OCI-LY7 (cell line): Measurements from ENCODE around the gene IGSF3. TPM values are rescaled to one million over a fixed set of nuclear protein-coding genes. Genes with fewer than 3 reads are reported as not detected.
"Not testable (repeated sequence)": the region's sequence is repeated elsewhere in the genome, so short reads cannot be mapped to it uniquely, and the experiment has no call there.

Experiments used
- BruUV-seq: library from RNA; stranded (reverse); fragments of 400-500 nt; replicated peaks from 2 replicates; lab custom pipeline; 2021; lab: Mats Ljungman, UMichigan
- CTCF ChIA-PET: fragments of 300-600 bp; sonication (Branson Sonifier 250); formaldehyde crosslinking; loops from one replicate; lab custom pipeline; 2022; ENCODE audit warnings: antibody characterized with exemption; ENCODE audit not compliant: unreplicated experiment; lab: Charles Lee
- POLR2A ChIA-PET: fragments of 300-600 bp; sonication (Branson Sonifier 250); formaldehyde crosslinking; loops from one replicate; lab custom pipeline; 2022; ENCODE audit warnings: antibody characterized with exemption; lab: Charles Lee
- DNase-seq: peaks from one replicate; pipeline ENCODE4 v3.0.0-alpha.2; 2015; ENCODE audit warnings: low spot score
- H2AFZ ChIP-seq: fragments of 200-600 bp; sonication (generic), shearing (Covaris generic); 2 replicates; pipeline ENCODE4 v1.6.1; 2014; ENCODE audit warnings: mild to moderate bottlenecking, antibody characterized with exemption, low read length, moderate library complexity
- H3K27ac ChIP-seq: fragments of 200-600 bp; sonication (generic); 2 replicates; pipeline ENCODE4 v1.5.1; 2014; ENCODE audit warnings: mixed run types, low read depth, mild to moderate bottlenecking, moderate library complexity, low read length, inconsistent platforms; ENCODE audit not compliant: poor library complexity, severe bottlenecking
- H3K36me3 ChIP-seq: fragments of 200-600 bp; sonication (generic); 2 replicates; pipeline ENCODE4 v1.6.1; 2014; ENCODE audit warnings: mild to moderate bottlenecking, antibody characterized with exemption, low read length, moderate library complexity, mixed read lengths; ENCODE audit not compliant: insufficient read depth
- H3K4me1 ChIP-seq: fragments of 200-600 bp; sonication (generic); 2 replicates; pipeline ENCODE4 v1.5.1; 2014; ENCODE audit warnings: mild to moderate bottlenecking, low read length; ENCODE audit not compliant: insufficient read depth, poor library complexity, severe bottlenecking
- H3K4me2 ChIP-seq: fragments of 200-600 bp; sonication (generic); 2 replicates; pipeline ENCODE4 v1.6.1; 2014; ENCODE audit warnings: mild to moderate bottlenecking, low read length
- H3K4me3 ChIP-seq: fragments of 200-600 bp; sonication (generic); 2 replicates; pipeline ENCODE4 v1.5.1; 2014; ENCODE audit warnings: mild to moderate bottlenecking, low read depth, low read length; ENCODE audit not compliant: poor library complexity, severe bottlenecking
- H3K79me2 ChIP-seq: fragments of 200-600 bp; sonication (generic); 2 replicates; pipeline ENCODE4 v1.6.1; 2016; ENCODE audit warnings: low read depth, mild to moderate bottlenecking, low read length, moderate library complexity, mixed read lengths; ENCODE audit not compliant: insufficient read depth
- H3K9me2 ChIP-seq: fragments of 200-600 bp; sonication (generic); 2 replicates; pipeline ENCODE4 v1.6.1; 2016; ENCODE audit warnings: mild to moderate bottlenecking, low read length, mixed read lengths; ENCODE audit not compliant: insufficient read depth
- H3K9me3 ChIP-seq: fragments of 200-600 bp; sonication (generic); 2 replicates; pipeline ENCODE4 v1.6.1; 2014; ENCODE audit warnings: mild to moderate bottlenecking, mixed run types, low read length, mixed read lengths
- H4K20me1 ChIP-seq: fragments of 200-600 bp; sonication (generic); 2 replicates; pipeline ENCODE4 v1.6.1; 2014; ENCODE audit warnings: mild to moderate bottlenecking, antibody characterized with exemption, low read length, moderate library complexity, mixed read lengths; ENCODE audit not compliant: insufficient read depth
- CTCF ChIP-seq: fragments of 200-600 bp; sonication (generic); conservative IDR thresholded peaks from 2 replicates; pipeline ENCODE4 v1.5.1; 2014; ENCODE audit warnings: mild to moderate bottlenecking, antibody characterized with exemption, low read length, moderate library complexity, mixed read lengths
- intact Hi-C: fragments of 100-400 bp; cut with micrococcal nuclease; formaldehyde crosslinking; loops from one replicate; pipeline ENCODE4 v1.10.0; 2022; ENCODE audit not compliant: unreplicated experiment
- total RNA-seq, 2 experiments: library from RNA; depleted of rRNA in 1 of 2; stranded (reverse); fragments of >200 nt in 1 of 2; shearing (Covaris generic) in 1 of 2; gene quantifications; 2 replicates each; pipeline ENCODE4 v1.2.3, GENCODE V29; 2014 to 2022

IGSF3 gene
- total RNA-seq, 2 experiments from 2014 or later, result not detected

DNA sequence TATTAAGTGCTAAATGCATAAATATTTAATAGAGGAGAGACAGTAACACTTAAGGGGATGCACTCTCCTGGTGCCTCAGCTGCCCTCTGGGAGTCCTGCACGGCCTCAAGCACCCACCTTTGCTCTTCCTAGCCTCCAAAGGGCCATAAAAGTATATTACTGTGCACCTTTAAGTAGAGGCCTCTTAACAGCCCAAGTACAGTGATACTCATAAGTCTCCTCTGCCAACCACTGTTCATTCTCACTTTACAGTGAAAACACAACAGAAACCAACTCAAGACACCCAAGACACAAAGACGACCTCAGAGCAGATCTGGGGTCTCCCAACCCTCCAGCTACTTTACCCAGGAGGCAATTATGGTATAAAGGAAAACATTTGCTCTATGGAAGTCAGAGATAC lies 70.1 kb downstream of the IGSF3 start:
- H3K4me1 ChIP-seq, H3K9me2 ChIP-seq, H3K79me2 ChIP-seq, CTCF ChIA-PET, H3K36me3 ChIP-seq, H2AFZ ChIP-seq, H3K4me3 ChIP-seq, DNase-seq, H4K20me1 ChIP-seq, intact Hi-C loops, BruUV-seq, H3K27ac ChIP-seq, H3K9me3 ChIP-seq, H3K4me2 ChIP-seq, POLR2A ChIA-PET: not testable (repeated sequence)

- H3K9me3 ChIP-seq, CTCF ChIA-PET, H3K4me3 ChIP-seq, POLR2A ChIA-PET, BruUV-seq, H3K36me3 ChIP-seq, H3K4me2 ChIP-seq, H3K79me2 ChIP-seq, DNase-seq, H4K20me1 ChIP-seq, H3K4me1 ChIP-seq, H3K27ac ChIP-seq, intact Hi-C loops, H3K9me2 ChIP-seq, H2AFZ ChIP-seq: not testable (repeated sequence)
Observed at GRCh38 chr1:116596742-116597307, 70.7 kb downstream of the IGSF3 start.

GRCh38 chr1:116595946-116596741 lies 71.4 kb downstream of the IGSF3 start:
- intact Hi-C loops, H3K9me2 ChIP-seq, BruUV-seq, H3K4me2 ChIP-seq, H3K27ac ChIP-seq, H3K4me3 ChIP-seq, H2AFZ ChIP-seq, H3K79me2 ChIP-seq, H3K9me3 ChIP-seq, H4K20me1 ChIP-seq, DNase-seq, CTCF ChIA-PET, H3K4me1 ChIP-seq, H3K36me3 ChIP-seq: not testable (repeated sequence)
- TF ChIP-seq CTCF, result peak; percentile 70
- POLR2A ChIA-PET, result interaction anchor here (0.7 kb wide), 1 partner anchor 694 kb away, joined by 3 read pairs; no protein-coding TSS in a partner anchor
